ENCODE results near the gene ANAPC5.
A peak's percentile ranks its signal among the peaks of the same experiment; 100 is the strongest.
"Not testable (repeated sequence)": the region's sequence is repeated elsewhere in the genome, so short reads cannot be mapped to it uniquely, and the experiment has no call there.

Gene ANAPC5

GRCh38 chr12:121351820-121352681, at the start of gene ANAPC5:
Gene ANAPC5 (minus strand): TSS chr12:121352411. CDS start chr12:121352340, 71 bp downstream.
- peak within 1 kb of the TSS; percentile 89 for H3K4me3 Mint-ChIP-seq
- no peaks in the 10 kb centered on the region for H3K9me3 Mint-ChIP-seq
- no peaks in the 10 kb centered on the region for H3K27me3 Mint-ChIP-seq
- H3K36me3 Mint-ChIP-seq = peaks cover 2% of the 10 kb centered on the region
- H3K4me1 Mint-ChIP-seq = peaks cover 27% of the 10 kb centered on the region
- ATAC-seq = peak; percentile 100
- peak within 1 kb of the TSS; percentile 83 for H3K27ac Mint-ChIP-seq

- H3K27me3 Mint-ChIP-seq = no peaks in the 10 kb centered on the region
- no peaks in the 10 kb centered on the region for H3K36me3 Mint-ChIP-seq
- no peaks in the 10 kb centered on the region for H3K9me3 Mint-ChIP-seq
- peaks cover 36% of the 10 kb centered on the region for H3K4me1 Mint-ChIP-seq
- peak overlapping the region; percentile 87 for H3K4me3 Mint-ChIP-seq
- ATAC-seq = peak; percentile 67
- H3K27ac Mint-ChIP-seq = peak overlapping the region; percentile 88
Measured at GRCh38 chr12:121400332-121401139, 48.3 kb upstream of the ANAPC5 start.

- Mint-ChIP-seq H3K9me3 (no peaks in the 10 kb centered on the region), H3K27me3 (no peaks in the 10 kb centered on the region), H3K4me1 (peaks cover 32% of the 10 kb centered on the region)
Measured at GRCh38 chr12:121399391-121400331, 47.5 kb upstream of the ANAPC5 start, which contains the start of gene RNF34. Gene RNF34 (plus strand): TSS chr12:121400118. CDS start chr12:121400213, 95 bp downstream.

GRCh38 chr12:121398355-121398754, 46.1 kb upstream of the ANAPC5 start:
- Mint-ChIP-seq H3K36me3 (no peaks in the 10 kb centered on the region), H3K27ac (no peak overlapping the region), H3K4me3 (peak overlapping the region; percentile 87), H3K27me3 (no peaks in the 10 kb centered on the region), H3K9me3 (no peaks in the 10 kb centered on the region), H3K4me1 (peaks cover 25% of the 10 kb centered on the region)
- ATAC-seq = no peak

More at GRCh38 chr12:121399391-121400331, 47.5 kb upstream of the ANAPC5 start, which contains the start of gene RNF34:
- ATAC-seq = peak; percentile 98
- Mint-ChIP-seq H3K36me3 (no peaks in the 10 kb centered on the region), H3K27ac (peak within 1 kb of the TSS; percentile 88), H3K4me3 (peak within 1 kb of the TSS; percentile 87)

GRCh38 chr12:121397521-121397920, 45.3 kb upstream of the ANAPC5 start:
- no peak overlapping the region for H3K27ac Mint-ChIP-seq
- H3K9me3 Mint-ChIP-seq = no peaks in the 10 kb centered on the region
- no peaks in the 10 kb centered on the region for H3K36me3 Mint-ChIP-seq
- no peaks in the 10 kb centered on the region for H3K27me3 Mint-ChIP-seq
- no peak overlapping the region for H3K4me3 Mint-ChIP-seq
- H3K4me1 Mint-ChIP-seq = peaks cover 20% of the 10 kb centered on the region
- no peak for ATAC-seq

- Mint-ChIP-seq H3K4me1 (peaks cover 10% of the 10 kb centered on the region), H3K36me3 (no peaks in the 10 kb centered on the region), H3K27ac (peak overlapping the region; percentile 69), H3K4me3 (no peak overlapping the region), H3K9me3 (no peaks in the 10 kb centered on the region), H3K27me3 (no peaks in the 10 kb centered on the region)
- ATAC-seq = no peak
Measured at GRCh38 chr12:121392325-121392716, 40.1 kb upstream of the ANAPC5 start.

GRCh38 chr12:121391619-121392324, 39.6 kb upstream of the ANAPC5 start:
- Mint-ChIP-seq H3K4me3 (peak overlapping the region; percentile 38), H3K36me3 (no peaks in the 10 kb centered on the region), H3K27ac (peak overlapping the region; percentile 69), H3K9me3 (no peaks in the 10 kb centered on the region), H3K4me1 (peaks cover 10% of the 10 kb centered on the region), H3K27me3 (no peaks in the 10 kb centered on the region)
- ATAC-seq = peak; percentile 64

- Mint-ChIP-seq H3K27me3 (no peaks in the 10 kb centered on the region), H3K9me3 (no peaks in the 10 kb centered on the region), H3K36me3 (no peaks in the 10 kb centered on the region), H3K4me1 (peaks cover 10% of the 10 kb centered on the region), H3K27ac (no peak overlapping the region), H3K4me3 (no peak overlapping the region)
- ATAC-seq = no peak
Measured at GRCh38 chr12:121390856-121391255, 38.6 kb upstream of the ANAPC5 start.

- H3K27ac Mint-ChIP-seq = no peak overlapping the region
- H3K4me3 Mint-ChIP-seq = no peak overlapping the region
- no peaks in the 10 kb centered on the region for H3K36me3 Mint-ChIP-seq
- H3K9me3 Mint-ChIP-seq = no peaks in the 10 kb centered on the region
- peak; percentile 24 for ATAC-seq
- H3K27me3 Mint-ChIP-seq = no peaks in the 10 kb centered on the region
- peaks cover 10% of the 10 kb centered on the region for H3K4me1 Mint-ChIP-seq
Measured at GRCh38 chr12:121388421-121388981, 36.3 kb upstream of the ANAPC5 start.

GRCh38 chr12:121384891-121385290, 32.7 kb upstream of the ANAPC5 start:
- not testable (repeated sequence) for H3K9me3 Mint-ChIP-seq, H3K4me3 Mint-ChIP-seq, H3K4me1 Mint-ChIP-seq, H3K27me3 Mint-ChIP-seq, ATAC-seq, H3K27ac Mint-ChIP-seq, H3K36me3 Mint-ChIP-seq

GRCh38 chr12:121383601-121384021, 31.4 kb upstream of the ANAPC5 start:
- Mint-ChIP-seq H3K27ac (no peak overlapping the region), H3K4me3 (no peak overlapping the region), H3K27me3 (no peaks in the 10 kb centered on the region), H3K36me3 (no peaks in the 10 kb centered on the region), H3K9me3 (no peaks in the 10 kb centered on the region), H3K4me1 (no peaks in the 10 kb centered on the region)
- no peak for ATAC-seq

- ATAC-seq = no peak
- Mint-ChIP-seq H3K4me1 (no peaks in the 10 kb centered on the region), H3K27me3 (no peaks in the 10 kb centered on the region), H3K36me3 (no peaks in the 10 kb centered on the region), H3K9me3 (peaks cover 3% of the 10 kb centered on the region), H3K4me3 (no peak overlapping the region), H3K27ac (no peak overlapping the region)
Measured at GRCh38 chr12:121379945-121380344, 27.7 kb upstream of the ANAPC5 start.

- H3K4me1 Mint-ChIP-seq = no peaks in the 10 kb centered on the region
- H3K4me3 Mint-ChIP-seq = no peak overlapping the region
- H3K36me3 Mint-ChIP-seq = no peaks in the 10 kb centered on the region
- H3K27me3 Mint-ChIP-seq = no peaks in the 10 kb centered on the region
- no peak overlapping the region for H3K27ac Mint-ChIP-seq
- ATAC-seq = no peak
- peaks cover 3% of the 10 kb centered on the region for H3K9me3 Mint-ChIP-seq
Measured at GRCh38 chr12:121378736-121379135, 26.5 kb upstream of the ANAPC5 start.

Measured in stimulated activated memory B cell treated with anti-CD40 and anti-IgM and Interleukin-4, amounts not matched to agents 10 μg/mL and 1 μg/mL and 100 μg/mL, for 72 hours (primary cell).